Measurements from ENCODE around the gene FMNL2. TPM values are rescaled to one million over a fixed set of nuclear protein-coding genes. Genes with fewer than 3 reads are reported as not detected.

FMNL2 gene
- total and polyA plus RNA-seq, 2 experiments from 2014 or later, result 16.5 to 45.4 TPM

DNA sequence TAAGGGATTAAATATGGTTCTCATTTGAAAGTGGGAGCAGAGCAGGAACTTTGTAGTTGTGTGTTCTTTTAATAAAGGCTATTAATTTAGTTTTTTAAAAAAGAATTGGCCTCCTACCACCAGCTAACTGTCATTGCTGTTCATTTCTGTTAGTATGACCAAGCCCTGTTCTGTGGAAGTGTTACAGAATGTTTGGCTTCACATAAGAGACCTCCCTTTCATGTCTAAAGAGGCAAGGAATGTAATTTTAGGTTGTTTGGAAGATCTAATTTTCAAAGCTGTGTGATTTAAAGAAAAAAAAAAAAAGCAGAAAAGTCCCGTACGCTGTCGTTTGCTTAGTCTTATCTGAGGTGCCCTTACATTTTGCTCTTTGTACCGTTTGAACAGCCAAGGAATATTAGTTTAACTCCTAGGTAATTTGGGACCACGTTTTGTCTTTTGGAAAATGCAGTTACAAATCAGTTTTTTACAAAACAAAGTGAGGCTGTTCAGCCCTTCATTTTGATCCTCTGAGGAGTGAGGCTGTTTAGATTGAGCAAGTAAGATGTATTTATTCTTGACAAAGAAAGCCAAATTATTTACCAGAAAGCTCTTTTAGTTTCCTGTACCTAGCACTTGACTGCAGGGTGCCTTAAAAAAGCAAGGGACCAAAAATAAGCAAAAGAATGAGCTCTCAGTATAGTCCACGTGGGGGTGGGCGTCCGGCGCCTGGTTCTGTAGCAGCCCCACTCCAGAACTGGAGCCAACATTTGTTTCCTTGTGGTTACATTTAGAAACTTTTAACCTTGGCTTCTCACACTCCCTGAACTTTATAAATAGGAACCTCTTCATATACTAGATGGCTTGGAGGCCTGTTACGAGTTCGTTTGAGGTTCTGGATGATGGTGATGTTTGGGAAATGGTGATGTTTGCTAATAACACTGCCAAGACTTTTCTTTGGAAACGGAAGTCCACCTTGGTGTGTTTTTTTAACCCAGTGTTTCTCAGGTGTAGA is 136.2 kb downstream of the FMNL2 start:
- Histone ChIP-seq H3K79me2 (replicated peaks; ENCODE audit: insufficient read depth) (peaks cover 94% of the 10 kb centered on the region), H3K27ac (ENCODE audit: low read depth) (peak overlapping the region; percentile 12; the same call in 1 of the 2 replicates), H3K9me2 (ENCODE audit: insufficient read depth) (no peaks in the 10 kb centered on the region), H3K4me3 (0 out of 2 replicates have a peak overlapping the region, but pooled peaks have one; percentile 6), H3K4me1 (ENCODE audit: insufficient read depth) (peaks cover 69% of the 10 kb centered on the region), H4K20me1 (replicated peaks; ENCODE audit: insufficient read depth) (peaks cover 28% of the 10 kb centered on the region), H2AFZ (no peak overlapping the region), H3F3A (replicated peaks; ENCODE audit: low read depth) (no peaks in the 10 kb centered on the region), H3K36me3 (ENCODE audit: insufficient read depth) (no peaks in the 10 kb centered on the region), H3K4me2 (peak overlapping the region; percentile 57), H3K27me3 (ENCODE audit: insufficient read depth) (no peaks in the 10 kb centered on the region)
- Mint-ChIP-seq H3K27ac (peak overlapping the region; percentile 71), H3K4me1 (peaks cover 61% of the 10 kb centered on the region), H3K9me3 (no peaks in the 10 kb centered on the region), H3K36me3 (ENCODE audit: low read depth) (no peaks in the 10 kb centered on the region), H3K27me3 (ENCODE audit: insufficient read depth, low read depth, poor library complexity) (peaks cover 5% of the 10 kb centered on the region), H3K4me3 (no peak overlapping the region)
- ATAC-seq (no peak), DNase-seq (ENCODE audit: low spot score) (no peak)
- no peak for TF ChIP-seq ZNF114 (CRISPR knock-in tag; IDR thresholded peaks at IDR 0.05)
- no peak for TF ChIP-seq CREB1 (CRISPR knock-in tag; IDR thresholded peaks at IDR 0.05; ENCODE audit: low read depth)
- no peak for TF ChIP-seq NANOG (IDR thresholded peaks at IDR 0.05; ENCODE audit: borderline replicate concordance)
- TF ChIP-seq, protein P1, sequence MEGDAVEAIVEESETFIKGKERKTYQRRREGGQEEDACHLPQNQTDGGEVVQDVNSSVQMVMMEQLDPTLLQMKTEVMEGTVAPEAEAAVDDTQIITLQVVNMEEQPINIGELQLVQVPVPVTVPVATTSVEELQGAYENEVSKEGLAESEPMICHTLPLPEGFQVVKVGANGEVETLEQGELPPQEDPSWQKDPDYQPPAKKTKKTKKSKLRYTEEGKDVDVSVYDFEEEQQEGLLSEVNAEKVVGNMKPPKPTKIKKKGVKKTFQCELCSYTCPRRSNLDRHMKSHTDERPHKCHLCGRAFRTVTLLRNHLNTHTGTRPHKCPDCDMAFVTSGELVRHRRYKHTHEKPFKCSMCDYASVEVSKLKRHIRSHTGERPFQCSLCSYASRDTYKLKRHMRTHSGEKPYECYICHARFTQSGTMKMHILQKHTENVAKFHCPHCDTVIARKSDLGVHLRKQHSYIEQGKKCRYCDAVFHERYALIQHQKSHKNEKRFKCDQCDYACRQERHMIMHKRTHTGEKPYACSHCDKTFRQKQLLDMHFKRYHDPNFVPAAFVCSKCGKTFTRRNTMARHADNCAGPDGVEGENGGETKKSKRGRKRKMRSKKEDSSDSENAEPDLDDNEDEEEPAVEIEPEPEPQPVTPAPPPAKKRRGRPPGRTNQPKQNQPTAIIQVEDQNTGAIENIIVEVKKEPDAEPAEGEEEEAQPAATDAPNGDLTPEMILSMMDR (conservative IDR thresholded peaks at IDR 0.05; ENCODE audit: low read depth in 2 of 2), result no peak
- no peak for TF ChIP-seq POLR2AphosphoS5 (IDR thresholded peaks at IDR 0.05; ENCODE audit: low read depth)
- TF ChIP-seq EZH2phosphoT487 (IDR thresholded peaks at IDR 0.05; ENCODE audit: unreplicated experiment), result no peak
- TF ChIP-seq JUNB (IDR thresholded peaks at IDR 0.05; ENCODE audit: unreplicated experiment), result no peak
- TF ChIP-seq, protein P2, sequence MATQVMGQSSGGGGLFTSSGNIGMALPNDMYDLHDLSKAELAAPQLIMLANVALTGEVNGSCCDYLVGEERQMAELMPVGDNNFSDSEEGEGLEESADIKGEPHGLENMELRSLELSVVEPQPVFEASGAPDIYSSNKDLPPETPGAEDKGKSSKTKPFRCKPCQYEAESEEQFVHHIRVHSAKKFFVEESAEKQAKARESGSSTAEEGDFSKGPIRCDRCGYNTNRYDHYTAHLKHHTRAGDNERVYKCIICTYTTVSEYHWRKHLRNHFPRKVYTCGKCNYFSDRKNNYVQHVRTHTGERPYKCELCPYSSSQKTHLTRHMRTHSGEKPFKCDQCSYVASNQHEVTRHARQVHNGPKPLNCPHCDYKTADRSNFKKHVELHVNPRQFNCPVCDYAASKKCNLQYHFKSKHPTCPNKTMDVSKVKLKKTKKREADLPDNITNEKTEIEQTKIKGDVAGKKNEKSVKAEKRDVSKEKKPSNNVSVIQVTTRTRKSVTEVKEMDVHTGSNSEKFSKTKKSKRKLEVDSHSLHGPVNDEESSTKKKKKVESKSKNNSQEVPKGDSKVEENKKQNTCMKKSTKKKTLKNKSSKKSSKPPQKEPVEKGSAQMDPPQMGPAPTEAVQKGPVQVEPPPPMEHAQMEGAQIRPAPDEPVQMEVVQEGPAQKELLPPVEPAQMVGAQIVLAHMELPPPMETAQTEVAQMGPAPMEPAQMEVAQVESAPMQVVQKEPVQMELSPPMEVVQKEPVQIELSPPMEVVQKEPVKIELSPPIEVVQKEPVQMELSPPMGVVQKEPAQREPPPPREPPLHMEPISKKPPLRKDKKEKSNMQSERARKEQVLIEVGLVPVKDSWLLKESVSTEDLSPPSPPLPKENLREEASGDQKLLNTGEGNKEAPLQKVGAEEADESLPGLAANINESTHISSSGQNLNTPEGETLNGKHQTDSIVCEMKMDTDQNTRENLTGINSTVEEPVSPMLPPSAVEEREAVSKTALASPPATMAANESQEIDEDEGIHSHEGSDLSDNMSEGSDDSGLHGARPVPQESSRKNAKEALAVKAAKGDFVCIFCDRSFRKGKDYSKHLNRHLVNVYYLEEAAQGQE (IDR thresholded peaks at IDR 0.05; ENCODE audit: unreplicated experiment), result no peak
- TF ChIP-seq, protein P3, sequence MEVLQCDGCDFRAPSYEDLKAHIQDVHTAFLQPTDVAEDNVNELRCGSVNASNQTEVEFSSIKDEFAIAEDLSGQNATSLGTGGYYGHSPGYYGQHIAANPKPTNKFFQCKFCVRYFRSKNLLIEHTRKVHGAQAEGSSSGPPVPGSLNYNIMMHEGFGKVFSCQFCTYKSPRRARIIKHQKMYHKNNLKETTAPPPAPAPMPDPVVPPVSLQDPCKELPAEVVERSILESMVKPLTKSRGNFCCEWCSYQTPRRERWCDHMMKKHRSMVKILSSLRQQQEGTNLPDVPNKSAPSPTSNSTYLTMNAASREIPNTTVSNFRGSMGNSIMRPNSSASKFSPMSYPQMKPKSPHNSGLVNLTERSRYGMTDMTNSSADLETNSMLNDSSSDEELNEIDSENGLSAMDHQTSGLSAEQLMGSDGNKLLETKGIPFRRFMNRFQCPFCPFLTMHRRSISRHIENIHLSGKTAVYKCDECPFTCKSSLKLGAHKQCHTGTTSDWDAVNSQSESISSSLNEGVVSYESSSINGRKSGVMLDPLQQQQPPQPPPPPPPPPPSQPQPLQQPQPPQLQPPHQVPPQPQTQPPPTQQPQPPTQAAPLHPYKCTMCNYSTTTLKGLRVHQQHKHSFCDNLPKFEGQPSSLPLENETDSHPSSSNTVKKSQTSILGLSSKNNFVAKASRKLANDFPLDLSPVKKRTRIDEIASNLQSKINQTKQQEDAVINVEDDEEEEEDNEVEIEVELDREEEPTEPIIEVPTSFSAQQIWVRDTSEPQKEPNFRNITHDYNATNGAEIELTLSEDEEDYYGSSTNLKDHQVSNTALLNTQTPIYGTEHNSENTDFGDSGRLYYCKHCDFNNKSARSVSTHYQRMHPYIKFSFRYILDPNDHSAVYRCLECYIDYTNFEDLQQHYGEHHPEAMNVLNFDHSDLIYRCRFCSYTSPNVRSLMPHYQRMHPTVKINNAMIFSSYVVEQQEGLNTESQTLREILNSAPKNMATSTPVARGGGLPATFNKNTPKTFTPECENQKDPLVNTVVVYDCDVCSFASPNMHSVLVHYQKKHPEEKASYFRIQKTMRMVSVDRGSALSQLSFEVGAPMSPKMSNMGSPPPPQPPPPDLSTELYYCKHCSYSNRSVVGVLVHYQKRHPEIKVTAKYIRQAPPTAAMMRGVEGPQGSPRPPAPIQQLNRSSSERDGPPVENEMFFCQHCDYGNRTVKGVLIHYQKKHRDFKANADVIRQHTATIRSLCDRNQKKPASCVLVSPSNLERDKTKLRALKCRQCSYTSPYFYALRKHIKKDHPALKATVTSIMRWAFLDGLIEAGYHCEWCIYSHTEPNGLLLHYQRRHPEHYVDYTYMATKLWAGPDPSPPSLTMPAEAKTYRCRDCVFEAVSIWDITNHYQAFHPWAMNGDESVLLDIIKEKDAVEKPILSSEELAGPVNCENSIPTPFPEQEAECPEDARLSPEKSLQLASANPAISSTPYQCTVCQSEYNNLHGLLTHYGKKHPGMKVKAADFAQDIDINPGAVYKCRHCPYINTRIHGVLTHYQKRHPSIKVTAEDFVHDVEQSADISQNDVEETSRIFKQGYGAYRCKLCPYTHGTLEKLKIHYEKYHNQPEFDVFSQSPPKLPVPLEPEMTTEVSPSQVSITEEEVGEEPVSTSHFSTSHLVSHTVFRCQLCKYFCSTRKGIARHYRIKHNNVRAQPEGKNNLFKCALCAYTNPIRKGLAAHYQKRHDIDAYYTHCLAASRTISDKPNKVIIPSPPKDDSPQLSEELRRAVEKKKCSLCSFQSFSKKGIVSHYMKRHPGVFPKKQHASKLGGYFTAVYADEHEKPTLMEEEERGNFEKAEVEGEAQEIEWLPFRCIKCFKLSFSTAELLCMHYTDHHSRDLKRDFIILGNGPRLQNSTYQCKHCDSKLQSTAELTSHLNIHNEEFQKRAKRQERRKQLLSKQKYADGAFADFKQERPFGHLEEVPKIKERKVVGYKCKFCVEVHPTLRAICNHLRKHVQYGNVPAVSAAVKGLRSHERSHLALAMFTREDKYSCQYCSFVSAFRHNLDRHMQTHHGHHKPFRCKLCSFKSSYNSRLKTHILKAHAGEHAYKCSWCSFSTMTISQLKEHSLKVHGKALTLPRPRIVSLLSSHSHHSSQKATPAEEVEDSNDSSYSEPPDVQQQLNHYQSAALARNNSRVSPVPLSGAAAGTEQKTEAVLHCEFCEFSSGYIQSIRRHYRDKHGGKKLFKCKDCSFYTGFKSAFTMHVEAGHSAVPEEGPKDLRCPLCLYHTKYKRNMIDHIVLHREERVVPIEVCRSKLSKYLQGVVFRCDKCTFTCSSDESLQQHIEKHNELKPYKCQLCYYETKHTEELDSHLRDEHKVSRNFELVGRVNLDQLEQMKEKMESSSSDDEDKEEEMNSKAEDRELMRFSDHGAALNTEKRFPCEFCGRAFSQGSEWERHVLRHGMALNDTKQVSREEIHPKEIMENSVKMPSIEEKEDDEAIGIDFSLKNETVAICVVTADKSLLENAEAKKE (CRISPR knock-in tag; IDR thresholded peaks at IDR 0.05), result no peak
- TF ChIP-seq STAT1 (IDR thresholded peaks at IDR 0.05; ENCODE audit: unreplicated experiment), result no peak
- TF ChIP-seq, protein P4, sequence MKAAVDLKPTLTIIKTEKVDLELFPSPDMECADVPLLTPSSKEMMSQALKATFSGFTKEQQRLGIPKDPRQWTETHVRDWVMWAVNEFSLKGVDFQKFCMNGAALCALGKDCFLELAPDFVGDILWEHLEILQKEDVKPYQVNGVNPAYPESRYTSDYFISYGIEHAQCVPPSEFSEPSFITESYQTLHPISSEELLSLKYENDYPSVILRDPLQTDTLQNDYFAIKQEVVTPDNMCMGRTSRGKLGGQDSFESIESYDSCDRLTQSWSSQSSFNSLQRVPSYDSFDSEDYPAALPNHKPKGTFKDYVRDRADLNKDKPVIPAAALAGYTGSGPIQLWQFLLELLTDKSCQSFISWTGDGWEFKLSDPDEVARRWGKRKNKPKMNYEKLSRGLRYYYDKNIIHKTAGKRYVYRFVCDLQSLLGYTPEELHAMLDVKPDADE (IDR thresholded peaks at IDR 0.05), result no peak
- TF ChIP-seq ZNF331 (CRISPR knock-in tag; IDR thresholded peaks at IDR 0.05; ENCODE audit: low read depth), result no peak
- no peak for TF ChIP-seq EZH2 (IDR thresholded peaks at IDR 0.05; ENCODE audit: low read depth, unreplicated experiment)
